CD4-positive, alpha-beta T cell treated with Interleukin-15 for 1 hour (primary cell): ENCODE measurements around the gene VWDE.
"Not testable (repeated sequence)": the region's sequence is repeated elsewhere in the genome, so short reads cannot be mapped to it uniquely, and the experiment has no call there.

Source experiments
- DNase-seq: peaks from one replicate; pipeline ENCODE4 v3.0.0-alpha.2; 2020

The VWDE gene

DNA sequence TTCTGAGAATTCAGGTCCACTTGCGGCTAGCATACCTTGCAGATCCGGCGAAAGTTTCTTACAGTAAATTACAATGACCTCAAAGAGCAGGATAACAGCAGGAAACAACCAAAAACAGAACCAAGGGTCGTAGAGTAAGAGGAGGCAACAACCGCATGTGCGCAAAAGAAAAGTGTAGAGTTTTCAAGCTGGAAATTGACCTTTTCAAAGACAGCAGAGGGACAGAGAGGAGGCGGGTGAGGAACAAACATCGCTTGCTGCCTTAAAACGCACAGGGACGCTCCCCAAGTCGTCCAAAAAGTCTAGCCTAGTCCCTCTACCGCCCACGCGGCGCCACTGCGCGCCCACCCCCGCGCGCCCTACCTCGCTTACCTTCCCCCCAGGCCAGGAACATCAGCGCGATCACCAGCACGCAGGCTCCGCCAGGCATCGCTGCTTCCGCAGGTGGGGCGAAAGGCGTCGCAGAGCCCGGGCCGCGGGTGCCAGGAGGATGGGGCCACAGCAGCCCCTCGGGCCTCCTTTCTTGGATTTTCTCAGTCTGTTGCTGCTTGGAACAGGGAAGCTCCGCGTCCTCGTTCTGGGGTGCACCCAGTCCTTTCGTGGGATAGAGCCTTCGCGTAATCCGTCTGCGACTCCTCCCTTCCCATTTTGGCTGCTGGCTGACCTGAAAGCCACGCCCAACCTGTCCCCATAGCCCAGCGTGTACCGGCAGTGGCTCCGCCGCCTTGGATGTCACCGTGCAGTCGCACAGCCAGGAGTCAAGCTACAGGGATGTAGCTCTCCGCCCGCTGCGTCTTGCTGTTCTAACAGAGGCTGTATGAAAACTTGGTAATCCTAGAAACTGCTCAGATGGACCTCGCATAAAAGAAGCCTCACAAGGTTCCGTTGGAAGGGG, at the start of gene VWDE:
Gene VWDE (minus strand): TSS at position 579 of the 895 bp plus-strand sequence. CDS start 149 bp downstream, at position 430.
- no peak for DNase-seq

DNA sequence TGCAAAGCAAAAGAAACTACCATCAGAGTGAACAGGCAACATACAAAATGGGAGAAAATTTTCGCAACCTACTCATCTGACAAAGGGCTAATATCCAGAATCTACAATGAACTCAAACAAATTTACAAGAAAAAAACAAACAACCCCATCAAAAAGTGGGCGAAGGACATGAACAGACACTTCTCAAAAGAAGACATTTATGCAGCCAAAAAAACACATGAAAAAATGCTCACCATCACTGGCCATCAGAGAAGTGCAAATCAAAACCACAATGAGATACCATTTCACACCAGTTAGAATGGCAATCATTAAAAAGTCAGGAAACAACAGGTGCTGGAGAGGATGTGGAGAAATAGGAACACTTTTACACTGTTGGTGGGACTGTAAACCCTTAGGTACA, 49.5 kb upstream of the VWDE start:
- not testable (repeated sequence) for DNase-seq

DNA sequence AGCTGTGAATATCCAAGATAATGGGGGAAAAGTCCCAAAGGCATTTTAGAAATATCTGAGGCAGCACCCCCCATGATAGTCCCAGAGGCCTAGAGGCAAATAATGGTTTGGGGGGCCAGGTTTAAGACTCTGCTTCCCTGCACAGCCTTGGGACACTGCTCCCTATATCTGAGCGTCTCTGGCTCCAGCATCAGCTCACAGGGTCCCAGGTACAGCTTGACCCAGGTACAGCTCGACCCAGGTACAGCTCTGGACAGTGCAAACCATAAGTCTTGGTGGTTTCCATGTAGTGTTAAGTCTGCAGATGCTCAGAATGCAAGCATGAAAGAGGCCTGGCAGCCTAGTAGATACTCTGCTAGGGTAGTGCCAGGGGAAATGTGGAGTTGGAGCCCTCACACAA, 47.0 kb upstream of the VWDE start:
- no peak for DNase-seq

DNA sequence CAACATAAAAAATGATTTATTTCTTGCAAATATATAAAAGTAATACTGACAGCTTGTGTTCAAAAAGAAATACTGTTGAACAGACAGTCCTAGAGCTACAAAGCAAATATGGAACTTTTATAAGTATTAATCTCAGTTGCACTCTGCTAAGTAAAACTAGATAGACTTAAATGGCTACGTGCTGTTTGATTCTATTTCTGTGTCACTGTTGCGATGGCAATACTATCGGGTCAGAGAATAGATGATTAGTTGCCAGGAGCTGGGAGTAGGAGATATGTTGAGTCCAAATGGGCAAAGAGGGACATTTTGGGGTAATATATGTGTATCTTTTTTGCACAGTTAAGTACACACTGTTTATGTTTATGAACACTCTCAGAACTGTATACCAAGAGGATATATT, 41.1 kb upstream of the VWDE start:
- DNase-seq = no peak

DNA sequence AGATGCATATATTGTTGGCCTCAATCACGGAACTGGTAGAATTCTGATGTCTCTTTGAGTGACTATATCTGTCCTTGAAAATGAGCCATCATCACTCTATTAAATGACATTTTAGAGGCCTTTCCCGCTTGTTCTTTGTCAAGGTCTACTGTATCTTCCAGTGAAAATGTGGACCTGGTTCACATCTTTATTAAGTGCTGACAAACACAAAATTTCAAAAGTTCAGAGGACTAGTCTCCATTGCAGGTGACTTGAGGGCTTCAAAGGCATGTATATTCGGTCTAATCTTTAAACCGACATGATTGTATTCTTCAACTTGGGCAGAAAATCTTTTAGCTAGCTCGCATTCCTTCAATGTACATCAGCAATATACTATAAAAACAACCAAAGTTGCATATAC, 36.6 kb upstream of the VWDE start:
- no peak for DNase-seq

DNA sequence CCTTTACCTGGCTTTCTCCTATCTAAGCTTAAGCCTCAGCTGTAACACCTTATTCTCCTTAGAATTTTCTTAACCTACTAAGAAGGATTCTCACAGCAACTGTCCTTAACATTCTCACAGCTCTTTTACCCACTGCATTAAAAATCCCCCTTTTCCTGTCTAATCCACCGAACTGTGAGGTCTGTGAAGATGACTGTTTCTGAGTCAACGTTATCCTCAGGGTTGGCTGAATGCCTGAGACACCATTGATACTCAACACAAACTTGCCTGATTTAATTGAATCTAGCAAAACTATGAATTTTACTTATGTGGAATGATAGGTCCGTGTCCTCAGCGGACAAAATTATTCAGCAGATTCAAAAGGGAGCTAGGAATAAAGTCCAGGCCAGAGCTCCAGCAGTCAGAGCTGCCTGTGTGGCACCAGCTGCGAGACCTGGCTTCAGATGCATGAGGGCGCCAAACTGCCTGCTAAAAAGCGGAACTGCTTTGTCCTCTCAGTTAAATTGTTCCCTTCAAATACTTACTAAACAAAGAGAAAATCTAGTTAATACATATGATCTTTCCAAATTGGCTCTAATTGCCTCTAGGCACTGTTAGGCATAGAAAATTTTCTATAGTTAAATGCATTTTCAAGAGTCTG, 33.4 kb upstream of the VWDE start:
- DNase-seq = no peak

DNA sequence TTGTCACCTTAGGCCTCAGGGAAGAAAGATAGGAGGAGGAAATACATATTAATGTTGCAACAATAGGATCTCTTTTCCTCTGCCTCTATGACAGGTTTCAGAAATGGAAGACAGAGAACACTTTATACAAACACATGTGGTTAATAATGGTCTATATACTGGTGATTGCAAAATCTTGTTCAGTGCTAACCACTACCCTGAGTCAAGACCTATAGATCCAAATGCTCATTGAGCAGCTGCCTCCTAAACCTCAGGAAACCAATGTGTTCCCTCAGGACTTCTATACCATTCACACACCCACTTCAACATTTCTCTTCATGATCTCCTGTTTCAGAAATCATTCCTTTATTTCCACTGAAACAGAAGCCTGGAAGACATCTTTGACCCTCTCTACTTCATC, 32.5 kb upstream of the VWDE start:
- no peak for DNase-seq

DNA sequence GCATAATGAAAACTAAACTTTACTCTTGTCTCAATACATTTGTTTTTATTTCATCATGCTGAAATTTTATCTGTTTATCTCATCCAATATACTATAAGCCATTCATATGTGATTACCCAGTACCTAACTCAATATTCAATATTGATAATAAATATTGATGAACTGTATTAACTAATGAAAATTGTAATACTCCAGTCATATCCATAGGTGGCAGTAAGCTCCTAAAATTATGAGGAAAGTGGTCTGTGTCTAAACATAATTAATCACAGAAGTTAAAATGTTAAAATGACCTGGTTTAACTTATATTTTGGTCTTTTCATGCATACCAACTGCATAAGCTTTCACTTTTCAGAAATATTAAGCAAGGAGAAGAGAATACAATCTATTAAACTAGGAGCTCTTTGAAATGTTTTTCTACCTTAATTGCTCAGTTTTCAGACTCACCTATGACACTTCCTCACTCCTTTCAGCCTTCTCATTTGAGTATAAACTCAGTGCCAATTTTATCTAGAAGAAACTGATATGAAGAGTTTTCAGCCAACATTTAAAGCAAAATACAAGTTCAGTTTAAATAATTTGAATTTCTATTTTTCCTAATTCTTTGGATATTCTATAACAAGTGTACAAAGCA, 30.5 kb upstream of the VWDE start:
- no peak for DNase-seq

DNA sequence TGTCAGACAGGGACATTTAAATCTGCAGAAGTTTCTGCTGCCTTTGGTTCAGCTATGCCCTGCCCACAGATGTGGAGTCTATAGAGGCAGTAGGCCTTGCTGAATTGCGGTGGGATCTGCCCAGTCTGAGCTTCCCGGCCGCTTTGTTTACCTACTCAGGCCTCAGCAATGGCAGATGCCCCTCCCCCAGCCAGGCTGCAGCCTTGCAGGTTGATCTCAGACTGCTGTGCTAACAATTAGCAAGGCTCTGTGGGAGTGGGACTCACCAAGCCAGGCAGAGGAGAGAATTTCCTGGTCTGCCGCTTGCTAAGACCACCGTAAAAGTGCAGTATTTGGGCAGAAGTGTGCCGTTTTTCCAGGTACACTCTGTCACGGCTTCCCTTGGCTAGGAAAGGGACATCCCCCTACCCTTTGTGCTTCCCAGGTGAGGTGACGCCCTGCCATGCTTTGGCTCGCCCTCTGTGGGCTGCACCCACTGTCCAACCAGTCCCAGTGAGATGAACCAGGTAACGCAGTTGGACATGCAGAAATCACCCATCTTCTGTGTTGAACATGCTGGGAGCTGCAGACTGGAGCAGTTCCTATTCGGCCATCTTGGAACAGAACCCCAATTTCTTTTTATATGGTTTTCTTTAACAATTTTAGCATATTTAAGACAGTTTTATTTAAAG, 28.4 kb upstream of the VWDE start:
- no peak for DNase-seq

DNA sequence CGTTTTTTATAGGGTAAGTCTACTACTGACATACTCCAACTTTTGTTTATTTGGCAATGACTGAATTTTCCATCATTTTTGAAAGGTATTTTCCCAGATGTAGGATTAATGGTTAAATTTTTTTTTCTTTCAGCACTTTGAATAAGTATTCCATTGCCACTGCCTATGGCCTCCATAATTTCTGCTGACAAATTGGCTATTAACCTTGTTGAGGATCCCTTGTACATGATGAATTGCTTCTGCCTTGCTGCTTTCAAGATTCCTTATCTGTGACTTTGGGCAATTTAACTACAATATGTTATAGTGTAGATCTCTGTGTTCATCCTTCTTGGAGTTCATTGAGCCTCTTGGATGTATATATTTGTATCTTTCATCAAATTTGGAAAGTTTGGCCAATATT, 21.6 kb upstream of the VWDE start:
- DNase-seq = no peak

DNA sequence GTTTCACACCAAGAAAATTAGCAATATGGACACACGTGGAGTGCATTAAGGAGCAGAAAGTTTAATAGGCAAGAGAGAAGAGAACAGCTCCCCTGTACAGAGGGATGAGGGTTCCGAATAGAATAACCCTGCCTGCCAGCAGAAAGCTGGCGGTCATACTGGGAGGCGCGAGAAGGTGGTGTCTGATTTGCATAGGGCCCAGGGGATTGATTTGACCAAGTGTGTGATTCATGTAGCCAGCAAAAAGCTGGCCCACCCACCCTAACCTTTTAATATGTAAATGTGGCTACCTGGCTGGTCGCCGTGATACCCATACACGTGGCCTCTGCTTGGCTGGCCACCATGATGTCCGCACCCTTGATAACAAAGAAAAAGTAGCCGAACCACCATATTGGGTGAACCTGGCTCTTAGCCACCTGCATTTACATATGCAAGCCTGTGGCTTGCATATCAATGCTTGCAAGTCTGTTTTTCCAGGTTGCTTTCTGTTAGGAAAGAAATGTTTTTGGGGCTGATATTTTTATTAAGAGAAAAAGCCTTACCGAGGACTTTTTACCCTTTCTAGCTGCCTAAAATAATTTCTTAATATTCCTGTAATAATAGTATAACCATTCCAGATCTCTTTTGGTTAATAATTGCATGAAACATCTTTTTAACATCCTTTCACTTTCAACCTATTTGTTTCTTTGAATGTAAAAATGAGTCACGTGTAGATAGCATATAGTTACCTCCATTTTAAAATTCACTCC, 20.5 kb upstream of the VWDE start:
- DNase-seq = no peak

DNA sequence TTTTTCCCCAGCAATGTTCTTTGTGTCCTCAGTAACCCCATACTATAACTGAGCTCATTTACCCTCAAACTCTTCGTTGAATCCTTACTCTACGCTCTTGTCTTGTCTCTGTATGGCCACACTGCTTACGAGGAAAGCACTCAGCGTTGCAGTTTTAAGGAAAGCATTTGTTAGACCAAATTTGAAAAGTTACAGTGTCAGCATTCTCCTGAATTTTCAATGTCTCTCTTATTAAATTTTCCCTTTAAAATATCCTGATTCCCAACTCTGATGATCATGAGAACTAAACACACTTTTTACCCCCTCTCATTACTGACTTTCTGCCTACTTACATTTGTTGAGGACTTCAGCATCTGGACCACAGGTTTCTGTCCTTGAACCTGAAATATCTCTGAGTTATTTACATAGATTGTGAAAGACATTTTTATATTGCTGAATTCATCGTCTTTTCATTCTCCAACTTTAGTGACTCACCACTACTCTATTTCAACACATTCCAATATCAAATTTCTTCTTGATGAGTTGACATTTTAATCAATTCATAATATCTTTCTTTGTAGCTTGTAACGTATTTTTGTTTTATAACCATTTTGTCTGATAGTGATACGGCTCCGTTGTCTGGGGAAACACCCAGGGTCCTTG, 19.8 kb upstream of the VWDE start:
- DNase-seq = no peak

DNA sequence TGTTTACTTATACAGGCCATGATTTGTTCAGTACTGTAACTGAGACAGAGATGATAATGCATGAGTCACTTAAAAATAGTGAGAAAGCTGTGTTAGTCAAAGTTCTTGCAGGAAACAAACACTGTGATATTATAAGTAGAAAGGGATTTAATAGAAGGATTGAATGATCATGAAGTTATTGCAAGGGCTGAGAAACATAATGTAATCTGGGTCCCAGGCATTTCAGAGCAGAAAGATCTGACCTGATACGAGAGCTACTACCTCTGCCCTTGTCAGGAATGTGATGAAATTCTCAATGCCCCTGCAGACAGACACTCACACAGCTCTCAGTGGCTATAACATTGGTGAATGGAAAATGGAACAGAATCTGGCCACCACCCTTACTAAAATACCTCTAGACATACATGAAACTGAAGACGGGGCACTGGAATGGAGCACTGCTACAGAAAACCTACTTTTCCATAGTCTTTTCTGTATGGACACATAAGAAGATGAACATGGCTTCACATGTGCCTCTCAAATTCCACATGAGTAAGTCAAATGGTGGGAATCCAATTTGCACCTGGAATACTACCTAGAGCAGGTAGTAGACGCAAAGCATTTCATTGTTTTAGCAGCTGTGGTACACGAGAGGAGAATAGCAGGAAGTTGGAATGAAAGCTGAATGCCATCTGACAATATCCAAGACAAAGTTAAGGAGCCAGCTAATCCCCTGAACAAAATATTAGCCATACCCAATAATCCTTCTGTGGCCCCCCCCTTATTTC, 19.1 kb upstream of the VWDE start:
- DNase-seq = no peak

DNA sequence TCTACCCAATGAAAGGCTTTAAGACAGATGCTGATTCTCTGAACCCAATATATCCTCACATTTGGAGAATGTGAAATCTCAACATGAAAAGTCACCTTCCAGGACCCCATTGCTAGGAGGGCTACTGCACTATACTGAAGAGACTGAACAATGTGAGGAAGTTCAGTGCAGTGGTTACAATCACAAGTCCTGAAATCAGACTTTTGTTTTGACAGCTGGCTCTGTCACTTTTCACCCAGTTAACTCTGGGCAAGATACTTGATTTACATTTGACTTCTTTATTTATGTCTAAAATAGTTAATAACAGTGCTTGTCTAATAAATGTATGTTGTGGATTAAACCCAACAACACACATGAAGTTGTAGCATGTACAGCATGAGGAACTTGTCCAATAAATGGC, 14.8 kb upstream of the VWDE start:
- no peak for DNase-seq

DNA sequence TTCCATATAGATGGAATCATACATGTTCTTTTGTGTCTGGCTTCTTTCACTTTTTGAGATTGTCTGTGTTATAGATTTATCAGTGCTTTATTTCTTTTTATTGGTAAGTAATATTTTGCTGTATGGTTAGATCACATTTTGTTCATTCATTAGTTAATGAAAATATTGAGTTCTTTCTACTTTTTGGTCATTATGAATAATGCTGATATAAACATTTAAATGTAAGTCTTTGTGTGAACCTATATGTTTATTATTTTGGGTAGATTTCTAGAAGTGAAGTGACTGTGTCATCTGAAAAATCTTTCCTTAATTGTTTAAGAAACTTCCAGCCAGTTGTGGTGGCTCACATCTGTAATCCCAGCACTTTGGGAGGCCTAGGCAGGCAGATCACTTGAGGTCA, 11.4 kb upstream of the VWDE start:
- no peak for DNase-seq

DNA sequence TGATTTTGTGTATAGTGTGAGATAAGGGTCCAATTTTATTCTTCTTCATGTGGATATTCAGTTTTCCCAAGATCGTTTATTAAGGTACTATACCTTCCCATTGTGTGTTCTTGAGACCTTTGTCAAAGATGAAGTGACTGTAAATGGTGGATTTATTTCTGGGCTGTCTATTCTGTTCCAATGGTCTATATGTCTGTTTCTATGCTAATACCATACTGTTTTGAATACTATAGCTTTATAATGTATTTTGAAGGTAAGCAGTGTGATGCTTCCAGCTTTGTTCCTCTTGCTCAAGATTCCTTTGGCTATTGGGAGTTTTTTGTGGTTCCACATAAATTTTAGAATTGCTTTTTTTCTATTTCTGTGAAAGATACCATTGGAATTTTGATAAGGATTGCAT, 8.7 kb upstream of the VWDE start:
- DNase-seq = no peak

DNA sequence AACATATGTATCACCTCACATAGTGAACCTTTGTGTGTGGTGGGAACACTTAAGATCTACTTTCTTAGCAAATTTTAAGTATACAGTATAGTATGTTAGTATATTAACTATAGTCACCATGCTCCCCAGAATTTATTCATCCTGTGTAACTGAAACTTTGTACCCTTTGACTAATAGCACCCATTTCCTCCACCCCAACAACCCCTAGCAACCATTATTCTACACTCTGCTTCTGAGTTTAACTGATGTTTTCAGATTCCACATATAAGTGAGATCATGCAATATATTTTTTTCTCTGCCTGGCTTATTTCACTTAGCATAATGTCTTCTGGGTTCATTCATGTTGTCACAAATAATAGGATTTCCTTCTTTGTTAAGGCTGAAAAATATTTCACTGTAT, 6.9 kb upstream of the VWDE start:
- no peak for DNase-seq

DNA sequence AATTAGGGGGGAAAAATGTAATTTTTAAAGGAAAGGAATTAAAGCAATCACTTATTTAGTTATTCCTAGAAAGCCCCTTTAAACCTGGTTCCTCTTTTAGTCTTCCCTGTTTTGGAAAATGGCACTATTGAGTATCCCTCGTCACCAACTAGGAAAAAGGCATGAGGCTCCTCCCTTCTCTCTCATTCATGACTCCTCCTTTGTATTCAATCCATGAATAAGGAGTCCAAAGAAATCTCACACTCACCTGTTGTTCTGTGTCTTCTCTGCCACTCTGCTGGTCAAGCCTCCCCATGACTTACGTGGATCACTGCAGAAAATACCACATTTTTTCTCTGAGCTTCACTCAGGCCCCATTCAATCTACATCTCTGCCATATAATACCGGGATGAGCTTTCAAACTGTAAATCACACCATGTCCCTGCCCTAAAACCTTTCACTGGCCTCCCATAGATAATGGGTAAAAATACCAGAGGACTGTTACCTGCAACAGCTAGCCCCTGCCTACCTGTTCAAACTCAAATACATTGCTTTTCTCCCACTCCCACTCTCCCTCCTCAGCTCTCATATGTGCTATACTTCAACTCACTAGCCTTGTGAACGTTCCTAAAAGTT, 5.5 kb upstream of the VWDE start:
- DNase-seq = no peak

DNA sequence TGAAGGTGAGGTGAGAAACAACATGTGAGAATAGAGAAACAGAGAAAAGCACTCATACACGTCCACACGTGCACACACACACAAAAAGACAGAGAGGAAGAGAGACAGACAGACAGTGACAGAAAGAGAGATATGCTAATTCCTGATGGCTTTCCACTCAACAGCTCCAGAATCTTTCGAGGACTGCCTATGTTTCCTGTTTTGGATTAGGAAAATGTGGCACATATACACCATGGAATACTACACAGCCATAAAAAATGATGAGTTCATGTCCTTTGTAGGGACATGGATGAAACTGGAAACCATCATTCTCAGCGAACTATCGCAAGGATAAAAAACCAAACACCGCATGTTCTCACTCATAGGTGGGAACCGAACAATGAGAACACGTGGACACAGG, 4.0 kb upstream of the VWDE start:
- DNase-seq = not testable (repeated sequence)

DNA sequence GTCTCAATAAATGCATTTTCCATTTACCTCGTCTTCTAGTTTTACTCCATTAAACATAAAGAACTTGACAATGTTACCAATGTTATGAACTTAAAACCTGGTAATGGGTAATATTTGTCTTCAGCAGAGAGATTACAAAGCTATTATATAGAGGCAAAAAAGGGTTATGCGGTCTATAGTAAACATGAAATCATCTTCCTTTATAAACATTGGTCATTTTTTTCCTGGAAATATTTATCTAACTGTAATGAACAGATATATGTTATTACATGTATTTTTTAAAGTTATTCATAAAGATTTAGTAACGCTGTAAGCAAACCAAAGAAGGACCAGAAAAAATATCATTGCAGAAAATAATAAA, 1.3 kb downstream of the VWDE start:
- DNase-seq = no peak
